GM12872 (cell line): Measurements from ENCODE around the gene PITPNM3.

Source experiments
- TF ChIP-seq, protein P1 (sequence below): IDR thresholded peaks from 3 replicates; pipeline ENCODE4 v1.5.1; 2011; ENCODE audit warnings: low read depth, mild to moderate bottlenecking, low read length, moderate library complexity; ENCODE audit not compliant: insufficient read depth

The PITPNM3 gene

DNA sequence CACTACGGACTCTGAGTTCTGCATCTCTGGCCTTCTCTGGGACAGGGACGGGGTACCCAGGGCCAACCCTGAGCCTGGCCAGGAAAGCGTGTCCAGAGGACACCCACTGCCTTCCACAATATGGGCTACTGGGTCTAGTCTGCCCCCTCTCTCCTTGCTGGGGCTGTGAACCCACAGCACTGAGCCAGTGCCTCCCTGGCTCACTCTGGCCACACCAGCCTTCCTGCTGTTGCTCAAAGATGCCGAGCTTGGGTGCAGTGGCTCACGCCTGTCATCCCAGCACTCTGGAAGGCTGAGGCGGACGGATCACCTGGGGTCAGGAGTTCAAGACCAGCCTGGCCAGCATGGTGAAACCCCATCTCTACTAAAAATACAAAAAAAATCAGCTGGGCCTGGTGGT lies 24.8 kb downstream of the PITPNM3 start:
- TF ChIP-seq, protein P1, sequence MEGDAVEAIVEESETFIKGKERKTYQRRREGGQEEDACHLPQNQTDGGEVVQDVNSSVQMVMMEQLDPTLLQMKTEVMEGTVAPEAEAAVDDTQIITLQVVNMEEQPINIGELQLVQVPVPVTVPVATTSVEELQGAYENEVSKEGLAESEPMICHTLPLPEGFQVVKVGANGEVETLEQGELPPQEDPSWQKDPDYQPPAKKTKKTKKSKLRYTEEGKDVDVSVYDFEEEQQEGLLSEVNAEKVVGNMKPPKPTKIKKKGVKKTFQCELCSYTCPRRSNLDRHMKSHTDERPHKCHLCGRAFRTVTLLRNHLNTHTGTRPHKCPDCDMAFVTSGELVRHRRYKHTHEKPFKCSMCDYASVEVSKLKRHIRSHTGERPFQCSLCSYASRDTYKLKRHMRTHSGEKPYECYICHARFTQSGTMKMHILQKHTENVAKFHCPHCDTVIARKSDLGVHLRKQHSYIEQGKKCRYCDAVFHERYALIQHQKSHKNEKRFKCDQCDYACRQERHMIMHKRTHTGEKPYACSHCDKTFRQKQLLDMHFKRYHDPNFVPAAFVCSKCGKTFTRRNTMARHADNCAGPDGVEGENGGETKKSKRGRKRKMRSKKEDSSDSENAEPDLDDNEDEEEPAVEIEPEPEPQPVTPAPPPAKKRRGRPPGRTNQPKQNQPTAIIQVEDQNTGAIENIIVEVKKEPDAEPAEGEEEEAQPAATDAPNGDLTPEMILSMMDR, result no peak

DNA sequence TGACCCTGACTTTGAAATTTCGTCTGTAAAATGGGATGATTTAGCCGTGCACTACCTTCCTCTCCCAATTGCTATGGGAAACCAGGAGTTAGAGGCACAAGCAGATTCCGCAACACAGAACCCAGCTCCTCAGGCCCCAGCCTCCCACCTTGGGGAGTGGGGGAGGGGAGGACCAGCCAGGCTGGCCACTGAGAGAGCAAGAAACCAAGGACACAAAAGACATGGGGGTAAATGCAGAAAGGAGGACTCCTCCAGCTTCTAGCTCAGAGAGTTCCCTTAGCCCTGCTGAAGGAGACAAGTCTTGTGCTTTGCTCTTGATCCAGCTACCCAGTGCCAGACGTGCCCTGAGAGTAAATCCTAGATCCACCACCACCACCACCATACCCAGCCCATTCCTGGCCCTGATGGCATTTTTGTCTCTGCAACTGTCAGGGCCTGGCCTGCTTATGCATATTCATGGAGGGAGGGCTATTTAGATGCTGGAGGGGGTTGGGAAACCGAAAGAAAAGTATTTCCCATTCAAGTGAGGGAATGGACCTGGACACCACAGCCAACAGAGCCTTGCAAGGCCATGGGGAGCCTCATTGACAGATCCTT lies 25.9 kb downstream of the PITPNM3 start:
- TF ChIP-seq, protein P1, result no peak

DNA sequence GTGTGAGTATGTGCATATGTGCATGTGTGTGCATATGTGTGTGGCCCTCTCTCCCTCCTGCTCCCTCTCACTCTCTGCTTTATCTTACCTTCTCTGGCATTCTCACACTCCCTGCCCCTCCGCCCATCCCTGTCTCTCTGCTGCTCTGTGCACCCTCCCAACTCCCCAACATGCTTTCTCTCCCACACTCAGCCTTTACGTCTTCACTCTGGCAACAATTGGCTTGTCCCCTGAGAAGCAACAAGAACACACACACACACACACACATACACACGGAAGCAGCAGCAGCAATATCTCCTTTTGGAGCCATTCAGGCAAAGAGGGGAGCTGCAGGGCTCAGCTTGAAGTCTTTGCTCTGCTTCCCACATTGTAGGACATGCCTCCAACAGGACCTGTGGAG lies 27.8 kb downstream of the PITPNM3 start:
- TF ChIP-seq, protein P1, result no peak

DNA sequence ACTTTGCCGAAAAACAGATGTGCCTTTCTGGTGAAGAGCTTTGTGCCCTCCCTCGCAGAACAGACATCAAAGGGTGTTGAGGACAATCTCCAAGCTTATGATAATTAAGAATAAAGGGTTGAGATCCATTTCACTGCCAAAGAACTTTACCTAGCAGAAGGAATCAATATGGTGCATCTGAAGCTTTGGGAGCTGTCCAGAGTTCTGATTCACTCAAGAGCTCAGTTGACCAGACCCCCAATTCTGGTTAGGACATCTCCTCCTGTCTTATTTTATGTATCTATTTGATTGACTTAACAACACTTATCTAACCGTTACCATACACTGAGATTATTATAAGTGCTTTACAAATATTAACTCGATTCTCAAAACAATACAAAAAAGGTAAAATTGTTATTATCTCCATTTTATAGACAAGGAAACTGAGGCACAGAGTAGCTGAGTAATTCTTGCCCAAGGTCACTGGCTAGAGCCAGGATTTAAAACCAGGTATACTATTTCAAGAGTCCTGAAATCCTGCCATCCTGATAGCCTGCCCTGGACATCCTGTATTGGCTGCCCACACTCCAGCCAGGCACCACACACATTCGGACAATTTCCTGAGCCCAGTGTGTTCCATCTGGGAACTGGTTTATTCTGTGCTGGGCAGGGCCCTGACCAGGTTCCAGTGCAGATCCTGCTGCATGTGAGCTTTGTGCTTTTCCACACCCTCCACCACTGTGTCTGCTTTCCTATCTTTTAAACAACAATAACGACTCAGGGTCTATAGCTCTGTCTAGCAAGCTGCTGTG lies 29.8 kb downstream of the PITPNM3 start:
- TF ChIP-seq, protein P1, result no peak

DNA sequence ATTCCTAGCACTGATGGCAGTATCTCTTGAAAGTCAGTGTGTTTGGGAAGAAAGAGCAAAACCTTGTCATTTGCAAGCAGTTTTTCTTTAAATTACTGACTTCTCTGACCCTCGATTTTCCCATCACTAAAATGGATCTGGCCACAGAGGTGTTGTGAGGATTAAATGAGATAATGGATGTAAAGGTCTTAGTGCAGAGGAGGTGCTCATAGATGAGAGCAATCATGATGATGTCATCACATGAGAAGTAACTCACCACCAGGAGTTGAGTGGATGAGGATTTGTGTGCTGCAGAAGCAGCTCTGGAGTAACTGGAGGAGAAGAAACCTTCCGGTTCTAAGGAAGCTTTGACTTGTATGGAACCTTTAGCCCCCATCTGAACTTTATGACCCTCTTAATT lies 30.6 kb downstream of the PITPNM3 start:
- TF ChIP-seq, protein P1, result no peak

DNA sequence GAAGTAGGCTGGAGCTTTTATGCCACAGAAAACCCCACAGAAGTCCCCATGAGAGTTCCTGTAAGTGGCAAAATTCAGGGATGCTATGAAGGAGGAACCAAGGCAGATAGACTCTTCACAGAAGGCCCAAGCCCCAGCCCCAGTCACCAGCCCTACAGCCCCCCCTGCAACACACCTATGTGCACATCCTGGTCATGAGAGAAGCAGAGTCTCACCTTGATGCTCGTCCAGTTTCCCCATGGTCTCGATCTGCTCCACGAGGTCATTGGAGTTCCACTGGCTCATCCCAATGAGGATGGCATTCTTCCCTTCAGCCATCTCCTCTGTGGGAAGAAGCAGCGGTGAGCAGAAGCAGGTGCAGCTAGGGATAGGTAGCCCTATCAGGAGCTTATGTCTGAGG lies 31.2 kb downstream of the PITPNM3 start:
- TF ChIP-seq, protein P1, result no peak

DNA sequence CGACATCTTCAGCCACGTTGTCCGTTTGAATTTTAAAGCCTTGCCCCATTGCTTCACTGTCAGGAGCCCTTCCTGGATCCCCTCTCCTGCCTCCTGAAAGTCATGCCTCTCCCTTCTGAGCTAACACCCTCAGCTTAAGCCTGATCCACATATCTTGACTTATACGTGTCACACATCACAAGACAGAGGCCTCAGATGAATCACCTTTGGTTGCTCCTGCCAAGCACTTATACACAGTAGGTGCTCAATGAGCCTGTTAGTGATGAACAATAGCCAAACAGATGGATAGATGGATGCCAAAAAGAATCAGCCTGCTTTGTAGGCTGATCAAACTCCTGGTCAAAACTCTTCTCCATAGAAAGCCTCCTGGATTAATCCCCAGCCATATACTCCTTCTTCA lies 31.8 kb downstream of the PITPNM3 start:
- TF ChIP-seq, protein P1, result no peak
